Stimulated activated CD4-positive, alpha-beta T cell treated with anti-CD3 and anti-CD28 coated beads, Interleukin-4, amount 100 ng/mL, for 1 hour (primary cell): ENCODE data around the gene RAI2.
"Not testable (repeated sequence)": the region's sequence is repeated elsewhere in the genome, so short reads cannot be mapped to it uniquely, and the experiment has no call there.

Experiments
- DNase-seq: peaks from one replicate; pipeline ENCODE4 v3.0.0-alpha.2; 2020

RAI2 gene

DNA sequence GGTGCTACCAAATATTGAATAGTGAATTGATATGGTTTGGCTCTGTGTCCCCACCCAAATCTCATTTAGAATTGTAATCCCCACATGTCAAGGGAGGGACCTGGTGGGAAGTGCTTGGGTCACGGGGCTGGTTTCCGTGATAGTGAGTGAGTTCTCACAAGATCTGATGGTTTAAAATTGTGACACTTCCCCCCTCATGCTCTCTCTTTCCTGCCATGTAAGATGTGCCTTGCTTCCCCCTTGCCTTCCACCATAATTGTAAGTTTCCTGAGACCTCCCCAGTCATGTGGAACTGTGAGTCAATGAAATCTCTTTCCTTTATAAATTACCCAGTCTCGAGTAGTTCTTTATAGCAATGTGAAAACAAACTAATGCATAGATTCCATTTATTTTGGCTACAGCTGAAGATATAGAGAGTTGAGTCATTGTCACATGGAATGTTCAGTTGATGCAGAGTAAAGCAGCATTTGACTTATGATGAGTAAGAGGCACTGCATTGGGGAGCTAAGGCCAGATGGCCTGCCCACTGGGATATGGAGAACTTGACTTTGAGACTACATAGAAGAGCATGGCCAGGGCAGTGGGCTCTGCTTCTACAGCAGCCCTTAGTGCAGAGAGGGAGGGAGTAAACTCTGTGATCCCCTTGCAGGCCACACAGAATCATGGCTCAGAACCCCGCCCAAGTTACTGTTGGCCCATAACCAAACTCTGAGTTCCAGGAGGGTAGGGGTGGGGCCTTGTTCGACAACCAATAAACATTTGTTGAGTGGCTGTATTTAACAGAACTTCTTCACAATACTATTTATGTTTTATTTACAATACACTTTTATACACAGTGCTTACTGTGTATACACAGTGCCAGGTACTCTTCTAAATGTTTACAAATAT, 34.2 kb downstream of the RAI2 start:
- DNase-seq = no peak

DNA sequence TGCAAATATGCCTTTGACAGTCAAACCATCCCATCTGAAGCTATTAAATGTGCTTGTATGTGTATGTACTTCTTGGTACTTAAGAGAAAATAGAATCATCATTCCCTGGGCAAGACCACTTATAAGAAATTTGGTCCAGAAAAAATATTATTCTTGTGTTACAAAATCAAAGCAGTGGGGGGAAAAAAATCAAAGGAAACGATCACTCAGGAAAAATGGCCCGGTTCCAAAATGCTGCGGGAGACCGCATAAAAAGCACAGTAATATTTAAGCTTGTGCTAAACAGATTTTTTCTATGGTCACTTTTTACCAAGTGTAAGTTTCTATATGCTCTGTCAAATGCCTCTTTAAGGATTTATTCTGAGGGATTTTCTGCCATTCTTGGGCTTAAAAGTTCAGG, 36.1 kb downstream of the RAI2 start:
- DNase-seq = no peak

DNA sequence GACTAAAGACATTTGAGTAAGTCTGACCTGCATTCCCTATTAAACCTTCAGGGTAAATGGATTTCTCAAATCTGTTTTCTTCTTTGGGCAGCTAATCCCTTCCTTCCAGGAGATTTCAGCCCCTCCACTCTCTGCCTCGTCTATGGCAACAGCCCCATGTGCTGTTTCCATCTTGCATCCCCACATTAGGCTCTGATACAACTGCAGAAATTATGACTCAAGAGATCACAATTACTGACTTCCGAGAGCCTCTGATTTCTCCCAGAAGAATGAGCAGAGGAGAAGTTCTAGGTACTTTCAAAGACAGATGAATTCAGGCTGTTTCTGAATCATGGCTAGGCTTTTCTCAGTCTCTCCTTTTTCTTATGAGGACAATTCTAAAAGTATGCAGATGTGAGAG, 38.7 kb downstream of the RAI2 start:
- no peak for DNase-seq

DNA sequence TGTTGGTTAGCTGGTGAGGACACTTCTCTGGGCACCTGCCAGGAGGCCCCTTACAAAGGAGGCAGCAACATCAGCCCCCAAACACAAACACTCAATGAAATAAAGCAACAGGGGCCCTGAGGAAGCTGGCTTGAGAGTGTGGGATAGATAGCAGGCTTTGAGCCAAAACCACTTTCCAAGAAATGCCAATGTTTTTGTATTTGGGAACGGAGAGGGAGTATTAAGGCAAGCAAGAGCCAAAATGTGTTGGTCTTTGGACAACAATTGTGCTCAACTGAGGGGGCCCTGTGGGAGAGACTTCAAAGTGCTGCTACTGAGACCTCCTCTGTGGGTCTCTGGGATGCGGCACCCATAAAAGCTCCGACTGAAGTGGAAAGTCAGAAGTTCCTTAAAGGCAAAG, 41.0 kb downstream of the RAI2 start:
- DNase-seq = no peak

DNA sequence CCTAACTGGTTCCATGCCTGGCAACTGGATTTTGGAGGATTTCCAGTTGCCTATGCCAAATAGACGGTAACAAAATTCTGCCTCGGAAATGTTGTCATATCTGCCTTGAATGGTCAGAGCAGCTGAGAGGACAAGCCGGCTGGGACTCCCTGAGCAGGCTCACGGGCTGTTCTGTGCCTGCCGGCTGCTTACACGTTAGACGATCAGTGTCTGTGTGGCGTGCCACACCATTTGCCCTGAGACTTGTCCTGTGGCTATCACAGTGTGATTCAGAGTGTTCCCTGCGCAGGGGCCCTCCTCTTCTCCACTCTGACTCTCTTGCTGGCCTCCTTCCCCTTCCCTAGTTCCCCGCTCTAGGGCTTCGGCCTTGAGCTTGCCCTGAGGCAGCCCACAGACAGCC, 42.4 kb downstream of the RAI2 start:
- no peak for DNase-seq

DNA sequence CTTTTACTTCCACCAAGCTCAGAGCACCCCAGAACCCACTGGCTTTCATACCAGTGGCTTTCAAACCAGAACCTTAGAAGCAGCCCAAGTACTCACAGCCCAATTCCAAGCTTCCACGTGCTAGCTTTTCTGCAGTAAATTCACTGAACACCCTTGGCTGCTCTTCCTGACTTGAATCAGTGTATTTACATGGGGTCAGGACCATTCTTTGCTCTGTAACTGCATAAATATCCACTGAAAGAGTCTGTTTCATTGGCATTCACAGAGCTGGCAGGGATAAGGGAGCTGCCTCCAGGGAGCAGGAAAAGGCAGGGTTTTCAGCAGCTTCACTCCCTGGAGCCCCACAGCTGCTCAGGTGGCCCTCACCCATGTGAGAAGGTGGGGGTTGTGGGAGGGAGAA, 43.8 kb downstream of the RAI2 start:
- DNase-seq = no peak

GRCh38 chrX:17814557-17814956, 46.5 kb downstream of the RAI2 start:
- DNase-seq = no peak

DNA sequence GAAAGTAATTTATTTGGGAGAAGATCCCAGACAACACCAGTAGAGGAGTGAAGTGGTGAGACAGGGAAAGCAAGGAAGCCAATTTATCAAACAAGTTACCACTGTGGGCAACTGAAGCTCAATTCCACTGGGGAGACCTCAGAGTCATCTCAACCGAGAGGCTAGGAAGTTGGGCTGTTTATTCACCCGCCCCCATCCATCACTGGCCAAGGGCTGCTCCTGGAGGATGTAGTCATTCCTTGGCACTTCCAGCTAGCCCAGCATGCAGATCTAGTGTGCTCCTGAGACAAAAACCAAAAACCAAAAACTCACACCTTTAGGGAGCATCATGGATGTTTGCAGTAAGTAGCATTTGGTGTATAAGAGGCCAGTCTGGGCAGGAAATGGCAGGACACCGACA, 47.0 kb downstream of the RAI2 start:
- no peak for DNase-seq

DNA sequence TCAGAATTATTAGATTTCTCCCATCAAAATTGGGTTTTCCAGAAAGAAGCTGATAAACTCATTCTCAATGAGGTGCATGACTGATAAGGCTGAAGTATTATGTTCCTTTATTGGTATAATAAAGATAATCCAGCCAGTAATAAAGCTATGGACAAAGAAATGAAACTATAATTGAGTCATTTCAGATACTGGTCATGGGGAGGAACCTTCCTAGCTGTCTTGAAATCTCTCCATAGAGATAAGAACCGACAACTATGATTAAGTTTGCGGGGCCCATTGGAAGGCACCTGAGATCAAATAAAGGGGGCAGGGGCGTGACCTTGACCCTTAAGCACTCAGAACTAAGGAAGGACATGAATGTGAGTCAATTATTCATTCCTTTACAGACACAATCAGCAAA, 47.8 kb downstream of the RAI2 start:
- DNase-seq = no peak

DNA sequence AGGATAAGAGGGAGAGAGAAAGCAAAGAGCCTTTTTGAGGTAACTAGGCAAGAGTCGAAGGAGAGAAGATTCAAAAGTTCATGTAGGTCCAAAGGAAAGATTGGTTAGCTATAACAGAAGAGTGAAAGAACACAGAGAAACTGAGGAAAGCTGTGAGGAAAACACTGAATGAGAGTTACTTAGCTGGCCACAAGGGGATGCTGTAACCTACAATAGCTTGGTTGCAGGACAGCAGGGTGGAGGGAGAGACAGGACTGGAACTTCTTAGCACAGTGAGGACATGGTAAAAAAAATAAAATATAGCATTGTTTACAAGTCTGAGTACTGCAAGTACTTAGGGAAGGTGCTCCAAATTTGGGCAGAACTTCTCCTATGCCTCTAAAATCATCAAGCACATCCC, 48.3 kb downstream of the RAI2 start:
- DNase-seq = no peak

GRCh38 chrX:17809984-17810383, 51.1 kb downstream of the RAI2 start:
- no peak for DNase-seq

DNA sequence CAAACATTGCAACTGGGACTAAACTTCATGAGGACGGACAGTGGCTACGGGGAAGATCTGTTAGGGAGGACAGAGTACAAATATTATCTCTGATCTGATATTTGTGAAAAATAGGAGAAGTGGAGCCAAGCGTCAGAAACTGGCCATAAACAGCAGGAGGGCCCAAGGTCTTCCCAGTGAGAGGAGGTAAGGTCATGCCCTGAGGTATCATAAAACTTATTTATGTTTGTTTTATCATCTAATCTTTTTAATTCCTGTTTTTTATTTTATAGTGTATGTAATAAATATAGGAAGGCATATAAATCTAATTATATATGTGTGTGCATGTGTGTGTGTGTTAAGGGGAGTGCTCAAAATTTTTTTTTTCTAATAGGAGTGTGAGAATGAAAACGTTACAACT, 51.8 kb downstream of the RAI2 start:
- DNase-seq = no peak

DNA sequence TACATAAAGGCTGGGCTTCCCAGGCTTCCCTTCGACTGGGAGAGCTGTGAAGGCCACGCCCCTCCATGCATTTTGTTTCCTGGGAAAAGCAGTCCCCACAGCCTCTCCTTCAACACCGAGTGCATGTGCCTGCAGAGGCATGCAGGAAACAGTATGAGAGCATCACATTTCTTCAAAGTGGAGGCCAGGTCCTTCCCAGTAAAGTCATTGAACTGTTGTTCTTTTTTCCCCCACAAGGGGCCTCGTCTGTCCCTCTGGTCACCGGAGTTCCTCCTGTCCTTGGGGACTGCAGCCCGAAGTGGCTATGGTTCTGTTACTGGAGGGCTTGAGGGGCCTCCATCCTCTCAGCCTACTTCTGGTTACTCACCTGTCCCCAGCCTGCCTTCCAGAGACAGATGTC, 56.0 kb downstream of the RAI2 start:
- no peak for DNase-seq

- DNase-seq = no peak
These were observed 57.6 kb downstream of the RAI2 start for GRCh38 chrX:17803449-17803848.

DNA sequence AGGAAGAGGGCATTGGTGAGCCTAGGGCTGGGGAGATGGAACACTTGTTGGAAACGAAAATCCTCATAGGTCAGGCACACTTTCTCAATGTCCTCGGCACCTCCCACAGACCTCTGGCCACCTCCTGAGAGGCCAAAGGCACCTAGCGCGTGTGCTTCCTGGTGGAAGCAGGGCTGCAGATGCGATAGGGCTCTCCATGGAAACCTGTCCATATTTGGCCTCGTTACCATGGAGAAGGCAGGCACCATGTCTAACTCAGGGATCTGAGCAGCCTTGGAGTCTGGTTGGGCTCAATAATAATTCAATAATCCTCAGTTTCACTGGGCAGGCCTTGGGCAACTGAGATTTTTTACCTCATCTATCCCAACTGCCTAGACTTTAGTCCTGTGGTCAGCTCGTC, 58.3 kb downstream of the RAI2 start:
- DNase-seq = no peak

GRCh38 chrX:17801431-17801830, 59.7 kb downstream of the RAI2 start:
- DNase-seq = no peak

GRCh38 chrX:17798921-17799320, 62.2 kb downstream of the RAI2 start:
- DNase-seq = no peak

DNA sequence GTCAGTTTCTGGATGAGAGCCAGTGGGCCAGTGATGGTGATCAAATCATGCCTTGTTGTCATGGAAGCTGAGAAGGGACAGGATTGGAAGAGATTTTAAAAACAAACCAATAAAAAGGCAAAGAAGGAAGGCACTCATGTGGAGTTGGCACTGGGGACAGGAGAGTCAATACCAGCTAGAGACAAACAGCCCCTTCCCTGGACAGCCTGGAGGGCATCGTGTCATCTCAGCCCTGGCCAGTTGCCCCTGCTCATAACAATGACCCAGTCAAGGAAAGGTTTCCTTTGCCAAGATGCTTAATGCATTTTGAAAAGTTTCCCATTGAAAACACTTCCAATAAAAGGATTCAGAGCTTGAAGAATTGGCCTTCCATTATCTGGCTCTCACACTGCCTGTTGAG, 68.3 kb downstream of the RAI2 start:
- no peak for DNase-seq

- DNase-seq = no peak
These were observed 72.0 kb downstream of the RAI2 start for GRCh38 chrX:17788956-17789562.

- peak; percentile 44 for DNase-seq
These were observed 72.7 kb downstream of the RAI2 start for GRCh38 chrX:17788439-17788838.

DNA sequence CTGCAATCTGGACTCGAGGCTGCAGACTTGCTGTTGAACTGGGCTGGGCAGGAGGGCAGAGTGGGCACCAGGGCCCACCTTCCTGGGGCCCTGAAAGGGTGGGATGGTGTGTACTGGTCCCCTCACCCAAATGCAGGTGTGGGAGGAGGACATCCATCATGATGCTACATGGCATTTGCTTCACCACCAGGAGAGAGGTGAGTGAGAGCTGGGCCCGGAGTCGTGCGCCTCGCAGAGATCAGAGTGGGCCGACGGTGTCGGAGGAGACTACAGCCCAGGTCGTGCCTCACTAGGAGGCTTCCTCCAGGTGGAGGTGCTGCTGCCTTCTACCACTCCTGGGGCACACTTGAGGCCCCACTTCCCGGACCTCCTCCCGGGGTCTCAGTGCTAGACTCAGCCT, 73.5 kb downstream of the RAI2 start:
- DNase-seq = no peak

GRCh38 chrX:17786554-17787347, 74.3 kb downstream of the RAI2 start:
- DNase-seq = not testable (repeated sequence)

- no peak for DNase-seq
These were observed 81.7 kb downstream of the RAI2 start for GRCh38 chrX:17779434-17779833.

DNA sequence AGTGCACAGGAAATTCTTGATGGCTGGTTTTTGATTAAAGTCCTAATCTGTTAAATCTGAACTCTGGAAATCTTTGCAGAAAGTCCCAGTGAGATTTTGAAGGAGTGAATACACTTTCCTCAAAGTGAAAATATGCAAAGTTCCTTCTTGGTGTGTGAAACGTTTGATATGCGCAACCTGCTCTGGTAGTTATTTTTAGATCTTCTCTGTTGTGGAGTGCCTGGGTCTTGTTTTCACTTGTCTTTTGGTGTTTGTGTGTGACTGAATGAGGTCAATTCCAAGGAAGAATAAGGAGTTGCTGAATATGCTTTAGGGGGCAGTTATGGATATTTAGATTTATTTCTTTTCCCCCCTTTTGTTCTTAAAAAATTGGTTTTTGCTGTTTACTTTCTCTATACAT, 82.1 kb downstream of the RAI2 start:
- no peak for DNase-seq
